ENCODE measurements around the gene UROC1. TPM values are rescaled to one million over a fixed set of nuclear protein-coding genes. Genes with fewer than 3 reads are reported as not detected.

The UROC1 gene
- total and polyA plus RNA-seq, 8 donors, result 0.08 to 0.24 (median 0.13) TPM; not detected in 3

- H3K4me3 ChIP-seq, result no peak overlapping the region
- intact Hi-C loops (cut with DNase I), result no loop called here
- no peaks in the 10 kb centered on the region for H3K36me3 ChIP-seq
- DNase-seq, result peak in 2 of 4 donors; percentile 18 to 59
- peak overlapping the region in 1 of 2 donors; percentile 68 for H3K27ac ChIP-seq
- peaks cover 12 to 40% of the 10 kb centered on the region in 2 donors for H3K27me3 ChIP-seq
- peaks cover 0 to 16% of the 10 kb centered on the region in 2 donors for H3K4me1 ChIP-seq
- TF ChIP-seq, protein P1, sequence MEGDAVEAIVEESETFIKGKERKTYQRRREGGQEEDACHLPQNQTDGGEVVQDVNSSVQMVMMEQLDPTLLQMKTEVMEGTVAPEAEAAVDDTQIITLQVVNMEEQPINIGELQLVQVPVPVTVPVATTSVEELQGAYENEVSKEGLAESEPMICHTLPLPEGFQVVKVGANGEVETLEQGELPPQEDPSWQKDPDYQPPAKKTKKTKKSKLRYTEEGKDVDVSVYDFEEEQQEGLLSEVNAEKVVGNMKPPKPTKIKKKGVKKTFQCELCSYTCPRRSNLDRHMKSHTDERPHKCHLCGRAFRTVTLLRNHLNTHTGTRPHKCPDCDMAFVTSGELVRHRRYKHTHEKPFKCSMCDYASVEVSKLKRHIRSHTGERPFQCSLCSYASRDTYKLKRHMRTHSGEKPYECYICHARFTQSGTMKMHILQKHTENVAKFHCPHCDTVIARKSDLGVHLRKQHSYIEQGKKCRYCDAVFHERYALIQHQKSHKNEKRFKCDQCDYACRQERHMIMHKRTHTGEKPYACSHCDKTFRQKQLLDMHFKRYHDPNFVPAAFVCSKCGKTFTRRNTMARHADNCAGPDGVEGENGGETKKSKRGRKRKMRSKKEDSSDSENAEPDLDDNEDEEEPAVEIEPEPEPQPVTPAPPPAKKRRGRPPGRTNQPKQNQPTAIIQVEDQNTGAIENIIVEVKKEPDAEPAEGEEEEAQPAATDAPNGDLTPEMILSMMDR (IDR thresholded peaks at IDR 0.05), result no peak
- H3K9me3 ChIP-seq, result no peaks in the 10 kb centered on the region
- no peak for ATAC-seq
Measured at GRCh38 chr3:126539558-126540250, 22.1 kb upstream of the UROC1 start.

- ATAC-seq (no peak), DNase-seq (peak in 1 of 4 donors; percentile 6)
- no peak overlapping the region for H3K4me3 ChIP-seq
- no peaks in the 10 kb centered on the region for H3K9me3 ChIP-seq
- H3K27me3 ChIP-seq, result peaks cover 12 to 48% of the 10 kb centered on the region in 2 donors
- peaks cover 0 to 16% of the 10 kb centered on the region in 2 donors for H3K4me1 ChIP-seq
- H3K27ac ChIP-seq, result no peak overlapping the region
- no peaks in the 10 kb centered on the region for H3K36me3 ChIP-seq
- TF ChIP-seq, protein P1 (IDR thresholded peaks at IDR 0.05), result no peak
- intact Hi-C loops (cut with DNase I), result no loop called here
Measured at GRCh38 chr3:126538966-126539365, 21.4 kb upstream of the UROC1 start.

GRCh38 chr3:126538316-126538715 is 20.7 kb upstream of the UROC1 start:
- Histone ChIP-seq H3K36me3 (no peaks in the 10 kb centered on the region), H3K4me1 (peaks cover 0 to 16% of the 10 kb centered on the region in 2 donors), H3K9me3 (no peaks in the 10 kb centered on the region), H3K27ac (no peak overlapping the region), H3K4me3 (no peak overlapping the region), H3K27me3 (peaks cover 12 to 47% of the 10 kb centered on the region in 2 donors)
- DNase-seq (peak in 2 of 4 donors; percentile 26 to 52), ATAC-seq (no peak)
- TF ChIP-seq, protein P1 (IDR thresholded peaks at IDR 0.05), result no peak
- intact Hi-C loops (cut with DNase I), result no loop called here

DNA sequence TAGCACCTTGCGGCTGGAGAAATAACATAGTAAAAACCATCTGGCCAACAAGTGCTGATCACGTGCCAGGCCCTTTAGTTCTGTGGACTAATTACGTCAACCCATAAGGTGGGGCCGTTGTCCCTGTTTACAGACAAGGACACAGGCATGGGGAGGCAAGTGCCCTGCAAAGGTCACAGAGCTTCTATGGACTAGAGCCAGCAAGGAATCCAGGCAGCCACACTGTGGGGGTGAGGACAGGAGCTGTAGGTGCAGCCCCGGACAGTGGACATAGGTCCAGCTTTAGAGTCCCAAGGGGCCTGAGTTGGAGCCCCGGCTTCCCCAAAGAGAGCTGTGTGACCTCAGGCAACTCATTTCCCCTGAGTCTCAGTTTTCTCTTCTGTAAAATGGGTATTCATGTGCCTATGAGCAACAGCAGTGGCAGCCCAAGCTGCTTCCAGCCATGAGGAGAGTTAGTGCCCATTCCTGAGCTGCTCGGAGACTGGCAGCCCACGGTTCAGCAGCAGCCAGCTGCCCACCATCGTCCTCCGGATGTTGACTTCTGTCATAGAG is 20.2 kb upstream of the UROC1 start:
- intact Hi-C loops (cut with DNase I), result no loop called here
- Histone ChIP-seq H3K4me1 (peaks cover 0 to 16% of the 10 kb centered on the region in 2 donors), H3K27ac (no peak overlapping the region), H3K4me3 (no peak overlapping the region), H3K27me3 (peaks cover 12 to 42% of the 10 kb centered on the region in 2 donors), H3K9me3 (no peaks in the 10 kb centered on the region), H3K36me3 (no peaks in the 10 kb centered on the region)
- TF ChIP-seq, protein P1 (IDR thresholded peaks at IDR 0.05), result no peak
- DNase-seq, result peak in 2 of 4 donors; percentile 28 to 34
- ATAC-seq, result no peak

DNA sequence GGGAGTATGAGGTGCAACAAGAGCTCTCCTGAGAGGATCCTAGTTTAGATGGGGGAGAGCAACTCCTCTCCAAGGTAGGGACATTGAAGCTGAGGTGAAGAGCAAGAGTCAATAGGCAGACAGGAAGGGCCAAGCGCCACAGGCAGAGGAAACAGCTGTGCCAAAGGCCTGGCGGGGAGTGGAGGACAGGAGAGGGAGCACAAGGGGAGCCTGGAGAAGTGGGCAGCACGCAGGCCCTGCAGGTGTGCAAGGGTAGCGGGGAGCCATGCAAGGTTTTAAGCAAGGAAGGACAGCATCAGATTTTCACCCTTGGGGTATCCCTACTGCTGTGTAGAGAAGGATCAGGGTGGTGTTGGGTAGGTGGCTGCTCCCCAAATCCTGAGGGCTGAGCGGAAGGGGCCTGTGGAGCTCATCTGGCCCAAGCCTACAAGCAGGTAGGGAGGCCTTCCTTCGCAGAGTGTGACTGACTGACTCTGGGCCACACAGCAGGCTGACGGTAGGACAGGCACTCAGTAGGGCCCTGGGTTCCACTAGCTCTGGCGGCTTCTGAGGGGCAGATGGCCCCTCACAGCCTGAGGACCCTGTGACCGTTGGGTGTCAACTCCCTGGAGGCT is 19.6 kb upstream of the UROC1 start:
- no peak overlapping the region for H3K4me3 ChIP-seq
- intact Hi-C loops (cut with DNase I), result no loop called here
- H3K27me3 ChIP-seq, result peaks cover 12 to 36% of the 10 kb centered on the region in 2 donors
- H3K27ac ChIP-seq, result no peak overlapping the region
- H3K36me3 ChIP-seq, result no peaks in the 10 kb centered on the region
- DNase-seq (peak in 2 of 4 donors; percentile 24 to 51), ATAC-seq (no peak)
- peaks cover 0 to 16% of the 10 kb centered on the region in 2 donors for H3K4me1 ChIP-seq
- TF ChIP-seq, protein P1 (IDR thresholded peaks at IDR 0.05), result no peak
- no peaks in the 10 kb centered on the region for H3K9me3 ChIP-seq
